Frontal cortex (tissue), 4 donors: ENCODE results near the gene OCEL1. TPM values are rescaled to one million over a fixed set of nuclear protein-coding genes. Genes with fewer than 3 reads are reported as not detected.
"Not testable (repeated sequence)": the region's sequence is repeated elsewhere in the genome, so short reads cannot be mapped to it uniquely, and the experiment has no call there.

Source experiments
- DNase-seq, 2 donors: peaks; one replicate each; pipeline ENCODE4 v3.0.0; 2012; ENCODE audit warnings: low spot score in 2 of 2
- FAIRE-seq: peaks from 2 replicates; lab custom pipeline; 2012; peaks lifted over from hg19 to GRCh38; lab: Jason Lieb, UNC
- total RNA-seq: library from RNA; depleted of rRNA; stranded (reverse); fragments of >200 nt; gene quantifications from one replicate; pipeline ENCODE4 v1.2.3, GENCODE V29; 2014
- donor health status: control.
- donor health status: control.
- donor health status: control.

OCEL1 gene
- total RNA-seq, 1 donor from 2014 or later = 0.82 TPM

- DNase-seq (no peak), FAIRE-seq (no peak)
Measured at GRCh38 chr19:17259118-17259780, 33.2 kb downstream of the OCEL1 start.

- no peak for FAIRE-seq
Measured at GRCh38 chr19:17259934-17260333, 33.9 kb downstream of the OCEL1 start.

GRCh38 chr19:17260842-17261325 lies 34.9 kb downstream of the OCEL1 start:
- FAIRE-seq = no peak
- peak in 1 of 2 donors; percentile 71 for DNase-seq

More at GRCh38 chr19:17259934-17260333, 33.9 kb downstream of the OCEL1 start:
- DNase-seq = no peak

DNA sequence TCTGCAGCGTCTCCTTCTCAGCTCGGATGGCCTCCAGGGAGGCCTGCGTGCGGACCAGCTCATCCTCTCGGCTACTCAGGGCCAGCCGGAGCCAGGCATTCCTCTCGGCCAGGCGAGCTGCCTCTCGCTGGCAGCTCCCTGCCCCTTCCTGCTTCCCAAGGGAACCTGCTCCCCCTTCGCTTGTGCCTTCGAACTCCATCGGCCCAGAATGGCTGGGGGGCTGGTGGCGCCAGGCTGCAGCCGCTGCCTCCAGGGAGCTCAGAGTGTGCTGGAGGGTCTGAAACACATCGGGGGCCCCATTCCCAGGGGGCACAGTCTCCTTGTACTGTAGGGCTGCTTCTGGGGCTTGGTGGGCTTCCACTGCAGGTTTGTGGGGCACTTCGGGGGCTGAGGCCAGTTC lies 36.5 kb downstream of the OCEL1 start:
- DNase-seq (no peak), FAIRE-seq (no peak)

DNA sequence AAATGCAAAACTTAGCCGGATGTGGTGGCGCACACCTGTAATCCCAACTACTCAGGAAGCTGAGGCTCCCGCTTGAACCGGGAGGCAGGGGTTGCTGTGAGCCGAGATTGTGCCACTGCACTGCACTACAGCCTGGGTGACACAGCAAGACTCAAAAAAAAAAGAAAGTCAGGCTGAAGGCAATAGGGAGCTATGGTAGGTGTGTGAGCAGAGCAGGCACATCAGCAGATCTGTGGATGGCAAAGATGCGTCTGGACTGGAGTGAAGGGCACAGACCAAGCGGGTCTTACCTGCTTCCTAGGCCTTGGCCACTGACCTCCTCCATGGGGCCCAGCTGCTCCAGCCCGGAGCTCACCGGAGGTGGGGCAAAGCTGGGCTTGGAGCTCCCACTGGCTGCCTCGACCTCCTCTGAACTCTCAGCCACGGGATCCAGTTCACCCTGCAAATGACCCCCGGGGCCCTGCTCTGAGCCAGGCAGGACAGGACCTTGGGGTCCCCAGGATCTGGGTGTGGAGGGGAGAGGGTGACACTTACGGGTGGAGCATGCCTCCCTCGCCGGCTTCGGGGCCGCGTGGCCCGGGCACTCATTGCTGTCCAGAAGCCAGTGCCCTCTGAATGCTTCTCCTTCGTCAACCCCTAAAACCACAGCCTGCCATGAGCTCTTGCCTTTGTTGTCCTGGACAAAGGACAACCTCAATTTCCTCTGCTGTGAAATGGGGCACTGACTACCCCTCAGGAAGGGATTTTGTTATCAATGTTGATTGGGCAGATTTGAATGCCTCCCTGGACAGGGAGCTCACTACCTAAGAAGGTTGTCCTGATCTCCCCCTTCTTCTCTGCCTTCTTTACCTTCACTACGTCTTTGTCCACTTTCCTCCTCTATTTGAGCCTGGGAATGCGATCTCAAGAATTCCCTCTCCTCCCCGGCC lies 38.0 kb downstream of the OCEL1 start:
- FAIRE-seq = no peak
- no peak for DNase-seq

GRCh38 chr19:17264641-17264979 lies 38.6 kb downstream of the OCEL1 start, which contains the start of gene USHBP1:
Gene USHBP1 (minus strand): TSS chr19:17264745. CDS start chr19:17264299, 446 bp downstream.
- no peak for FAIRE-seq
- no peak for DNase-seq

- DNase-seq (no peak), FAIRE-seq (no peak)
Measured at GRCh38 chr19:17266026-17266425, 40.0 kb downstream of the OCEL1 start.

- no peak for FAIRE-seq
- no peak for DNase-seq
Measured at GRCh38 chr19:17266589-17266974, 40.6 kb downstream of the OCEL1 start.

DNA sequence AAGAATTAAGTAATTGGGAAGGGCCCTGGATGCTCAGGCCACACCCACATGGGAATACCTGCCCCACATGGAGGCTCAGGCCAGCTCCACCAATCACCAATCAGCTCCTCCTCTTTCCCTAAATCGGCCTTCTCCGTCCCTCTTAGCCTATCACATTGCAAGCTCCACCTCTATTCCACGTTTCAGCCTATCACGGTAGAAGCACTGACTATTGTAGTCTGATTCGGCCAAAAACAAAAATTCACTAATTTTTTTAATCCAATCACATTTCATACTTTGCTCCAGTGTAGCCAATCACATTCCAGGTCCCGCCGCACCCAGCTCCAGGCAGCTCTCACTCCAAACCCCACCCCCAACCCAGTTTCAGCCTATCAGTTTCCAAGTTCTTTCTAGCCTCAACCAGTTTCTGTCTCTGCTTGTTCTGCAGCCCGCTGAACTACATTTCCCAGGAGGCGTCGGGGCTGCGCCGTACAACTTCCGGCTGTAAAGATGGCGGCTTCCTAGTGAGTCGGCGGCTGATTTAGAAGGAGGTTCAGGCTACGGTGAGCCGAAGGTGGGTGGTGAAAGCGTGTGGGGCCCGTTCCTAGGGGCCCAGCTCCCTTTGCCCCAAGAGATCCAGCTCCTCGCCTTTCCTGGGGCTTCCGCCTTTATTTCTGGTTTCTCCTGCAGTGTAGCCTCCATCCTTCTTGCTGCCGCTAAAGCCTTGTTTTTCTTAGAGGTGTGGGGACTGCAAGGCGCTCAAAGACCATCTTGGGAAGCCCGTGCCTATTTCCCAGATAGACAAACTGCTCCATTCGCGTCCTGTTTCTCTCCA lies 41.2 kb downstream of the OCEL1 start, which contains the start of gene BABAM1:
Gene BABAM1, plus strand, starts transcription at position 469 of the 814 bp plus-strand sequence. CDS start 1,364 bp downstream, outside the sequence.
- FAIRE-seq (peak; percentile 99), DNase-seq (peak; percentile 97 to 98)

GRCh38 chr19:17268754-17269153 lies 42.7 kb downstream of the OCEL1 start:
- DNase-seq (no peak), FAIRE-seq (no peak)

DNA sequence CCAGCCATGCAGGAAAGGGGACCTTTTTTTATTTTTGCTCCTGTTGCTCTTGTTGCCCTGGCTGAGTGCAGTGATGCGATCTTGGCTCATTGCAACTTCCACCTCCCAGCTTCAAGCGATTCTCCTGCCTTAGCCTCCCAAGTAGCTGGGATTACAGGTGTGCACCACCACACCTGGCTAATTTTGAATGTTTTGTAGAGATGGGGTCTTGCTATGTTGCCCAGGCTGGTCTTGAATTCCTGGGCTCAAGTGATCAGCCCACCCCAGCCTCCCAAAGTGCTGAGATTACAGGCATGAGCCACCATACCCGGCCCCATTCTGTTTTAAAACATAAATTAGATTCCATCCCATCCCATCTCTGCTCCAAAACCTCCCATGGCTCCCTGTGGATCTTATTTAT lies 48.9 kb downstream of the OCEL1 start:
- not testable (repeated sequence) for FAIRE-seq, DNase-seq

- DNase-seq = no peak
- FAIRE-seq = no peak
Measured at GRCh38 chr19:17275441-17276175, 49.6 kb downstream of the OCEL1 start.

Other genes starting within 250 kb of the OCEL1 start
- 4.9 TPM for gene CPAMD8, start 199.4 kb upstream of the OCEL1 start, total RNA-seq
- 2.0 TPM for gene HAUS8, start 150.8 kb upstream of the OCEL1 start, total RNA-seq
- 21.2 TPM for gene MYO9B, start 150.4 kb upstream of the OCEL1 start, total RNA-seq
- gene USE1, start 10.9 kb upstream of the OCEL1 start, total RNA-seq = 15.1 TPM
- gene NR2F6, start 19.7 kb downstream of the OCEL1 start, total RNA-seq = 9.8 TPM
- gene USHBP1, start 38.5 kb downstream of the OCEL1 start, total RNA-seq = 0.82 TPM
- gene BABAM1, start 41.2 kb downstream of the OCEL1 start, total RNA-seq = 66.9 TPM
- gene ANKLE1, start 55.7 kb downstream of the OCEL1 start, total RNA-seq = 0.82 TPM
- 20.4 TPM for gene ABHD8, start 77.2 kb downstream of the OCEL1 start, total RNA-seq
- 11.4 TPM for gene MRPL34, start 79.6 kb downstream of the OCEL1 start, total RNA-seq
- 10.2 TPM for gene DDA1, start 83.3 kb downstream of the OCEL1 start, total RNA-seq
- 20.0 TPM for gene ANO8, start 108.6 kb downstream of the OCEL1 start, total RNA-seq
- gene GTPBP3, start 111.3 kb downstream of the OCEL1 start, total RNA-seq = 11.8 TPM
- under 0.01 TPM for gene PLVAP, start 151.1 kb downstream of the OCEL1 start, total RNA-seq
- gene CCDC194, start 168.0 kb downstream of the OCEL1 start, total RNA-seq = not detected
- 1.6 TPM for gene BST2, start 179.4 kb downstream of the OCEL1 start, total RNA-seq
- 17.5 TPM for gene MVB12A, start 193.8 kb downstream of the OCEL1 start, total RNA-seq
- gene TMEM221, start 222.4 kb downstream of the OCEL1 start, total RNA-seq = 0.82 TPM
- not detected for gene NXNL1, start 234.7 kb downstream of the OCEL1 start, total RNA-seq
- gene SLC27A1, start 244.3 kb downstream of the OCEL1 start, total RNA-seq = 10.2 TPM